Natural killer cell (primary cell): Measurements from ENCODE around the gene NLRP3. TPM values are rescaled to one million over a fixed set of nuclear protein-coding genes. Genes with fewer than 3 reads are reported as not detected.
"Not testable (repeated sequence)": the region's sequence is repeated elsewhere in the genome, so short reads cannot be mapped to it uniquely, and the experiment has no call there.

Source experiments
- ATAC-seq, 3 donors: fragments of 150-1000 bp in 2 of 3; fragments of 200-7000 bp in 1 of 3; cut with Tn5 transposase; 1 replicate in 1 of 3; 2 replicates in 2 of 3; pipeline ENCODE4 v1.10.0; 2021; ENCODE audit warnings: mild to moderate bottlenecking in 2 of 3, moderate library complexity in 2 of 3
- DNase-seq, 2 donors: peaks; one replicate each; pipeline versions ENCODE4 v3.0.0 to v3.0.0-alpha.2; 2013 to 2021; ENCODE audit warnings: mixed read lengths in 1 of 2
- H3K27ac ChIP-seq: one replicate; pipeline ENCODE4 v1.5.1; 2013; ENCODE audit warnings: mild to moderate bottlenecking, low read length
- H3K27me3 ChIP-seq: one replicate; pipeline ENCODE4 v1.6.1; 2013; ENCODE audit warnings: low read length; ENCODE audit not compliant: control insufficient read depth, insufficient read depth
- H3K36me3 ChIP-seq: one replicate; pipeline ENCODE4 v1.6.1; 2013; ENCODE audit warnings: low read length; ENCODE audit not compliant: control insufficient read depth, insufficient read depth
- H3K4me1 ChIP-seq: one replicate; pipeline ENCODE4 v1.6.1; 2013; ENCODE audit warnings: low read length; ENCODE audit not compliant: control insufficient read depth, insufficient read depth
- H3K4me3 ChIP-seq: one replicate; pipeline ENCODE4 v1.5.1; 2013; ENCODE audit warnings: low read length
- H3K9me3 ChIP-seq: one replicate; pipeline ENCODE4 v1.6.1; 2013; ENCODE audit warnings: low read length; ENCODE audit not compliant: control insufficient read depth, insufficient read depth
- H3K27ac Mint-ChIP-seq, 2 donors: one replicate each; pipeline ENCODE4 v1.8.0; 2022; ENCODE audit warnings: mild to moderate bottlenecking in 2 of 2, mixed read lengths in 2 of 2, moderate library complexity in 1 of 2
- H3K27me3 Mint-ChIP-seq, 2 donors: one replicate each; pipeline ENCODE4 v1.8.0; 2022; ENCODE audit warnings: low read depth in 2 of 2, mixed read lengths in 2 of 2
- H3K36me3 Mint-ChIP-seq: one replicate; pipeline ENCODE4 v1.8.0; 2022; ENCODE audit warnings: mixed read lengths
- H3K4me1 Mint-ChIP-seq, 2 donors: one replicate each; pipeline ENCODE4 v1.8.0; 2022; ENCODE audit warnings: mixed read lengths in 2 of 2
- H3K4me3 Mint-ChIP-seq: one replicate; pipeline ENCODE4 v1.8.0; 2022; ENCODE audit warnings: mild to moderate bottlenecking, moderate library complexity, mixed read lengths
- H3K9me3 Mint-ChIP-seq, 2 donors: one replicate each; pipeline ENCODE4 v1.8.0; 2022; ENCODE audit warnings: mixed read lengths in 2 of 2
- CTCF ChIP-seq: fragments of 200-600 bp; IDR thresholded peaks from one replicate; pipeline ENCODE4 v1.8.0; 2022; ENCODE audit warnings: antibody characterized with exemption
- WGBS: methylation state at CpG from one replicate; pipeline ENCODE4 v1.1.7; 2013; ENCODE audit warnings: missing lambda C conversion rate; ENCODE audit not compliant: insufficient coverage; 5-methylcytosine and 5-hydroxymethylcytosine counted together
- intact Hi-C: fragments of 100-400 bp; cut with micrococcal nuclease; formaldehyde crosslinking; loops from one replicate; pipeline ENCODE4 v1.14.2; 2022
- total RNA-seq, 4 donors: library from RNA; stranded (reverse); fragments of 120-200 nt in 1 of 4; gene quantifications; one replicate each; pipeline versions ENCODE4 v1.2.3 to v1.2.4, GENCODE V29; 2013 to 2022

The NLRP3 gene
- total RNA-seq, 3 donors from 2014 or later (not counting 1 experiment from before 2014, with no cell fraction given), result 11.3 to 34.1 (median 11.7) TPM

- H3K4me3 Mint-ChIP-seq, result no peak overlapping the region
- peaks cover 4 to 7% of the 10 kb centered on the region in 2 donors for H3K4me1 Mint-ChIP-seq
- H3K27me3 Mint-ChIP-seq, result peaks cover 0 to 3% of the 10 kb centered on the region in 2 donors
- Histone ChIP-seq H3K4me1 (peaks cover 4% of the 10 kb centered on the region), H3K4me3 (no peak overlapping the region), H3K36me3 (no peaks in the 10 kb centered on the region), H3K27ac (no peak overlapping the region), H3K9me3 (no peaks in the 10 kb centered on the region), H3K27me3 (no peaks in the 10 kb centered on the region)
- ATAC-seq (no peak), DNase-seq (no peak)
- intact Hi-C loops, result loop anchor here (1.0 to 5.0 kb wide), 2 partner anchors 115 to 205 kb away; no protein-coding TSS in a partner anchor
- H3K9me3 Mint-ChIP-seq, result no peaks in the 10 kb centered on the region
- no peak for TF ChIP-seq CTCF
- no peaks in the 10 kb centered on the region for H3K36me3 Mint-ChIP-seq
- no peak overlapping the region for H3K27ac Mint-ChIP-seq
- WGBS, result 90% methylated on average over 16 of the region's 16 CpGs
Observed at GRCh38 chr1:247371801-247372259, 44.1 kb upstream of the NLRP3 start.

- peaks cover 0 to 4% of the 10 kb centered on the region in 2 donors for H3K4me1 Mint-ChIP-seq
- H3K4me3 ChIP-seq, result no peak overlapping the region
- WGBS, result 25% methylated on average over 26 of the region's 26 CpGs
- H3K27me3 ChIP-seq, result no peaks in the 10 kb centered on the region
- no peaks in the 10 kb centered on the region for H3K36me3 Mint-ChIP-seq
- H3K36me3 ChIP-seq, result no peaks in the 10 kb centered on the region
- no peaks in the 10 kb centered on the region for H3K9me3 Mint-ChIP-seq
- H3K9me3 ChIP-seq, result no peaks in the 10 kb centered on the region
- ATAC-seq (peak; percentile 75 to 84 (median 79)), DNase-seq (peak; percentile 35 to 76)
- no peak overlapping the region for H3K27ac ChIP-seq
- H3K4me3 Mint-ChIP-seq, result peak overlapping the region; percentile 52
- no peak overlapping the region for H3K27ac Mint-ChIP-seq
- intact Hi-C loops, result loop anchor here (5.0 kb wide), 1 partner anchor 204 kb away; no protein-coding TSS in a partner anchor
- peaks cover 0 to 7% of the 10 kb centered on the region in 2 donors for H3K27me3 Mint-ChIP-seq
- TF ChIP-seq CTCF, result peak; percentile 50
- peaks cover 4% of the 10 kb centered on the region for H3K4me1 ChIP-seq
Observed at GRCh38 chr1:247373721-247374141, 42.2 kb upstream of the NLRP3 start.

- WGBS, result 88% methylated on average over 7 of the region's 8 CpGs
- not testable (repeated sequence) for H3K36me3 Mint-ChIP-seq, H3K4me1 ChIP-seq, H3K9me3 Mint-ChIP-seq, H3K9me3 ChIP-seq, H3K4me3 ChIP-seq, H3K27me3 ChIP-seq, H3K27ac ChIP-seq, H3K27ac Mint-ChIP-seq, H3K4me3 Mint-ChIP-seq, H3K27me3 Mint-ChIP-seq, DNase-seq, H3K36me3 ChIP-seq, H3K4me1 Mint-ChIP-seq, ATAC-seq
- intact Hi-C loops, result loop anchor here (5.0 kb wide), 1 partner anchor 203 kb away; no protein-coding TSS in a partner anchor
Observed at GRCh38 chr1:247374651-247375334, 41.2 kb upstream of the NLRP3 start.

- H3K27ac ChIP-seq, result no peak overlapping the region
- H3K36me3 Mint-ChIP-seq, result no peaks in the 10 kb centered on the region
- intact Hi-C loops, result no loop called here
- no peaks in the 10 kb centered on the region for H3K9me3 ChIP-seq
- H3K4me3 Mint-ChIP-seq, result no peak overlapping the region
- no peaks in the 10 kb centered on the region for H3K9me3 Mint-ChIP-seq
- DNase-seq, result no peak
- peaks cover 0 to 7% of the 10 kb centered on the region in 2 donors for H3K27me3 Mint-ChIP-seq
- peaks cover 0 to 4% of the 10 kb centered on the region in 2 donors for H3K4me1 Mint-ChIP-seq
- no peak for TF ChIP-seq CTCF
- H3K27ac Mint-ChIP-seq, result no peak overlapping the region
- WGBS, result 92% methylated on average over 14 of the region's 14 CpGs
- no peak overlapping the region for H3K4me3 ChIP-seq
- H3K36me3 ChIP-seq, result no peaks in the 10 kb centered on the region
- no peaks in the 10 kb centered on the region for H3K27me3 ChIP-seq
- ATAC-seq, result no peak
- H3K4me1 ChIP-seq, result peaks cover 4% of the 10 kb centered on the region
Observed at GRCh38 chr1:247375747-247376146, 40.2 kb upstream of the NLRP3 start.
